ENCODE data around the gene SEZ6.

DNA sequence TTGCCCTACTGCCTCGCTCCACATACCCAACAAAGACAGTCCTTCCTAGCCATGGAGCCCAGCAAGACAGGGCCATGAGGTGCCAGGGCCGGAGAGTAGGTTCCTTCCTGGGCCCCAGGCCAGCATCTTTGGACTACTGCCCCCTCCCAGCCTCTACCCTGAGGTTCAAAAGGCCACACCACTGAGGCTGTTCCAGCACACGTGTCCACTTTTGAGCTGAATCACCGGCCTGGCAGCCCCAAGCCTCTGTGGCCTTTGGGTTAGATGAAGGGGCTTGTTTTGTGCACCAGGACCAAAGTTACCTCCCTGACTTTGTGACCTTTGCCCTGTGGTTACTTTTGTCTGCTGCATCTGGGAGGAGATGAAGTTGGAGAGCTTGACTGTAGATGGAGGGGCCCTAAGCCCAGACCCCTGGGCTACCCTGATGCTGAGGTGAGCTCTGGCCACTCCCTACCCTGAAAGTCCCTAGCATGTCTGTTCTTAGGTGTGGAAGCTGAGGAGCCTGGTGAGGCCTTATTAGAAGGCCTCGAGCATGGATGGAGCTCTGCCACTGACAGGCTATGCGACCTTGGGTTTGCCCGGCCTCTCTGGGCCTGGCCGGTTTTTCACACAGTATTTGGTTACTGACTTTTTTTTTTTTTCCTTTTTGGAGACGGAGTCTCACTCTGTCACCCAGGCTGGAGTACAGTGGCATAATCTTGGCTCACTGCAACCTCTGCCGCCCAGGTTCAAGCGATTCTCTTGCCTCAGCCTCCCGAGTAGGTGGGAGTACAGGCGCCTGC is 12.0 kb downstream of the SEZ6 start:
- TF ChIP-seq, protein P1, sequence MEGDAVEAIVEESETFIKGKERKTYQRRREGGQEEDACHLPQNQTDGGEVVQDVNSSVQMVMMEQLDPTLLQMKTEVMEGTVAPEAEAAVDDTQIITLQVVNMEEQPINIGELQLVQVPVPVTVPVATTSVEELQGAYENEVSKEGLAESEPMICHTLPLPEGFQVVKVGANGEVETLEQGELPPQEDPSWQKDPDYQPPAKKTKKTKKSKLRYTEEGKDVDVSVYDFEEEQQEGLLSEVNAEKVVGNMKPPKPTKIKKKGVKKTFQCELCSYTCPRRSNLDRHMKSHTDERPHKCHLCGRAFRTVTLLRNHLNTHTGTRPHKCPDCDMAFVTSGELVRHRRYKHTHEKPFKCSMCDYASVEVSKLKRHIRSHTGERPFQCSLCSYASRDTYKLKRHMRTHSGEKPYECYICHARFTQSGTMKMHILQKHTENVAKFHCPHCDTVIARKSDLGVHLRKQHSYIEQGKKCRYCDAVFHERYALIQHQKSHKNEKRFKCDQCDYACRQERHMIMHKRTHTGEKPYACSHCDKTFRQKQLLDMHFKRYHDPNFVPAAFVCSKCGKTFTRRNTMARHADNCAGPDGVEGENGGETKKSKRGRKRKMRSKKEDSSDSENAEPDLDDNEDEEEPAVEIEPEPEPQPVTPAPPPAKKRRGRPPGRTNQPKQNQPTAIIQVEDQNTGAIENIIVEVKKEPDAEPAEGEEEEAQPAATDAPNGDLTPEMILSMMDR (IDR thresholded peaks at IDR 0.05) = no peak
- TF ChIP-seq POLR2A (IDR thresholded peaks at IDR 0.05) = no peak
